RPMI7951 (cell line): ENCODE measurements around the gene PRKAR2A. TPM values are rescaled to one million over a fixed set of nuclear protein-coding genes. Genes with fewer than 3 reads are reported as not detected.
"Not testable (repeated sequence)": the region's sequence is repeated elsewhere in the genome, so short reads cannot be mapped to it uniquely, and the experiment has no call there.

Experiments used
- DNase-seq: peaks from one replicate; pipeline ENCODE4 v3.0.0-alpha.2; 2012; ENCODE audit warnings: low read depth
- total RNA-seq: library from RNA; depleted of rRNA; stranded (reverse); fragments of >200 nt; shearing (Covaris generic); gene quantifications from 2 replicates; pipeline ENCODE4 v1.2.3, GENCODE V29; 2014

The PRKAR2A gene
- total RNA-seq, 1 experiment from 2014 or later: 38.7 TPM

DNA sequence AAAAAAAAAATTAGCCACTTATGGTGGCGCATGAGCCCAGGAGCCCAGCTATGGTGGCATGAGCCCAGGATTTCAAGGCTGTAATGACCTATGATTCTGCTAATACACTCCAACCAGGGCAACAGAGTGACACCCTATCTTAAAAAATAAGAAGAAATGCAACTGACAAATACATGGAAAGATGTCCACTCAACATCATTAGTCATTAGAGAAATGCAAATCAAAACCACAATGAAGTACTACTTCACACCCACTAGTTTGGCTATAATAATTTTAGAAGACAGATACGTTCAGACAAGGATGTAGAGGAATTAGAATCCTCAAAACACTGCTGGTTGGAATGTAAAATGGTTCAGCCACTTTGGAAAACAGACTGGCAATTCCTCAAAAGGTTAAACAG is 10.5 kb downstream of the PRKAR2A start:
- DNase-seq: no peak

DNA sequence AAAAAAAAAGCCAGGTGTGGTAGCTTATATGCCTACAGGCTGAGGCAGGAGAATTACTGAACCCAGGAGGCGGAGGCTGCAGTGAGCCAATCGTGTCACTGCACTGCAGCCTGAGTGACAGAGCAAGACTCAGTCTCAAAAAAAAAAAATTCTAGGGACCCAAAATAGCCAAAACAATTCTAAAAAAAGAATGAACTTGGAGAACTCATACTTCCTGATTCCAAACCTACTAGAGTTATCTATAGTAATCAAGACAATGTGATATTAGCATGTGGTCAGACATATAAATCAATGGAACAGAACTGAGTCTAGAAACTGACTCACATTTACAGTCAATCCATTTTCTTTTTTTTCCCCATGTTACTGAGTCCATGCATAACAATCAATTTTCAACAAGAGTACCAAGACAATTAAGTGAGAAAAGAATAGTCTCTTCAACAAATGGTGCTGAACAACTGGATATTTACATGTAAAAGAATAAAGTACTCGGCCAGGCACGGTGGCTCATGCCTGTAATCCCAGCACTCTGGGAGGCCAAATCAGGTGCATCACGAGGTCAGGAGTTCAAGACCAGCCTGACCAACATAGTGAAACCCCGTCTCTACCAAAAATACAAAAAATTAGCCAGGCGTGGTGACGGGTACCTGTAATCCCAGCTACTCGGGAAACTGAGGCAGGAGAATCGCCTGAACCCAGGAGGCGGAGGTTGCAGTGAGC is 11.9 kb downstream of the PRKAR2A start:
- no peak for DNase-seq

DNA sequence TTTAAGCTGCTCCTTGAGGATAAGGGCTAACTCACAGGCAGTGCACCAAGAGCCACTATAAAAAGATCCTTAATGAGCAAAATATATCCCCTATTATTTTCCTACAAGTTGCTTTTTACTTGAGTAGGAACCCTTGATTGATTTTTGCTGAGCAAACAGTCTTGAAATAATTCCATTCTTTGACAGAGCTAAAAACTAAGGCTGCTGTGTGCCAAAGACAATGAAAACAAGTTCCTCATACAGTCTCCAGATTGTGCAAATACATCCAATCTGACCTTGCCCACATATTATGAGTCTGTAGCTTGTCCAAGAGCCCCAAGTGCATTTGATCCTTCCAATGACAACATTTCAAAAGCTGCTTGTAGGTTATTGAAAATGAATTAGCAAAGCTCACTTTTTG is 15.0 kb downstream of the PRKAR2A start:
- no peak for DNase-seq

DNA sequence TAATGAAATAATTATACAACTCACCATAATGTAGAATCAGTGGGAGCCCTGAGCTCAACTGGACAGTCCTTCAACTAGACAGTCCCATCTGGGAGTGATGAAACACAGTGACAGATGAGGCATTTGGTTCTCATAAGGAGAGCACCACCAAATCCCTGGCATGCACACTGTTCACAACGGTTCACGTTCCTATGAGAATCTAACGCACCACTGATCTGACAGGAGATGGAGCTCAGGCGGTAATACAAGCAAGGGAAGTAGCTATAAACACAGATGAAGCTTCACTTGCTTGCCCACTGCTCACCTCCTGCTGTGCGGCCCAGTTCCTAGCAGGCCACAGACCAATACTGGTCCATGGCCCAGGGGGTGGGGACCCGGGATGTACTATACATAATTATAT is 17.0 kb downstream of the PRKAR2A start:
- no peak for DNase-seq

DNA sequence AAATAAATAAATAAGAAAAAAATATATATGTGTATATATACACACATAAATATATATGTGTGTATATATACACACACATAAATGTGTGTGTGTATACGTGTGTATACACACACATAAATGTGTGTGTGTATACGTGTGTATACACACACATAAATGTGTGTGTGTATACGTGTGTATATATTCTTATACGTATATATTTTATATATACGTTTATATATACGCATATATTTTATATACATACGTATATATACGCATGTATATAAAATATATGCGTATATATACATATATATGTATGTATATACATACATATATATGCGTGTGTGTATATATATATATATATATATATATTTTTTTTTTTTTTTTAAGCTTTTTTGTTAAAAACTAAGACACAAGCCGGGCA is 18.1 kb downstream of the PRKAR2A start:
- not testable (repeated sequence) for DNase-seq

DNA sequence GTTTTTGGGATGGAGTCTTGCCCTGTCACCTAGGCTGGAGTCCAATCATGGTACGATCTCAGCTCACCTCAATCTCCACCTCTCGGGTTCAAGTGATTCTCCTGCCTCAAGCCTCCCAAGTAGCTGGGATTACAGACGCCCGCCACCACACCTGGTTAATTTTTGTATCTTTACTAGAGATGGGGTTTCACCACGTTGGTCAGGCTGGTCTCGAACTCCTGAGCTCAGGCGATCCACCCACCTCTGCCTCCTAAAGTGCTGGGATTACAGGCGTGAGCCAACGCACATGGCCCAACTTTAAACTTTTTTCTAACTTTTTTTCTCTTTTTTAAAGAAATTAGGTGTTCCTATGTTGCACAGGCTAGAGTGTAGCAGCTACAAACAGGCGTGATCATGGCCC is 19.8 kb downstream of the PRKAR2A start:
- DNase-seq: not testable (repeated sequence)

DNA sequence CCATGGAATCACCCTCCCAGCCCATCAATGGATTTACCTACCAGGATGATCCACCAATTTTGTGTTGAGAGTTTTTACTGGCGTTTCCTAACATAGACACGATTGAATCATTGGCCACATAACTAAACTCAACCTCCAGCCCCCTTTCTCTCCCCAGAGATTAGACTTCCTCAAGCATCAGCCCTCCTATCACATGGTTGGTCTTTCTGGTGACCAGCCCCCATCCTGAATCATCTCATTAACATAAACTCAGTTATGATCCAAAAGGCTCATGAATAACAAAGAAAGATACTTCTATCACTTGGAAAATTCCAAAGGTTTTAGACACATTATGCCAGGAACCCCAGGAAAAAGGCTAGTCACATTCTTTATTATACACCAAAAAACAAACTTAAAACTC is 21.2 kb downstream of the PRKAR2A start:
- DNase-seq: peak; percentile 44

DNA sequence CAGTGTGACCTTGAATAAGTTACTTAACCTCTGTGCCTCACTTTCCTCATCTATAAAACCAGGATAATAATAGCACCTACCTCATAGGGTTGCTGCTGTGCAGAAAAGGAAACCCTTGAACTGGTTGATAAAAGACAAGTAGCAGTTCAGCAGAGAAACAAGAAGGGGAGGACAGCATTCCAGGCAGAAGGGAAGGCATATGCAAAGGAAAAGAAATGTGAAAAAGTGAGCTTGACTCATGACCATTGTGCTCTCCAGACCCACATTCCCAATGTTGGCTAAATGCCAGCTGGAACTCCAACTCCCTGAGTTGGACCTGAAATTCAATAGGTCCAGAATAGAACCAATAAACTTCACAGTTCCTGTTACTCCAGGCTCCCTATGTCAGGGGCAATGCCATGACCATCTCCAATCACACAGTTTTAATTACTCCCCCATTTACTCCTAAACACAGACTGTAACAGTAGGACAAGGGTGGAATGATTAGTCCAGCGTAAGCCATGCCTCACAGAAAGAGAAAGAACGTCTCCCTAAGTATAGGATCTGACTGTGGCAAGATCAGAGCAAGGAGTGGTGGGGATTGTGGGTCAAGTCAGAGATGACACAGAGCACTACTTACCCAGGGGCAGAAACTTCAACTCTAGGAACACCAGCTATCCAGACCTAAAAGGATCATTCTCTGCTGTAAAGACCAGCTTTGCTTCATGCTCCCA is 26.9 kb downstream of the PRKAR2A start:
- peak; percentile 56 for DNase-seq

DNA sequence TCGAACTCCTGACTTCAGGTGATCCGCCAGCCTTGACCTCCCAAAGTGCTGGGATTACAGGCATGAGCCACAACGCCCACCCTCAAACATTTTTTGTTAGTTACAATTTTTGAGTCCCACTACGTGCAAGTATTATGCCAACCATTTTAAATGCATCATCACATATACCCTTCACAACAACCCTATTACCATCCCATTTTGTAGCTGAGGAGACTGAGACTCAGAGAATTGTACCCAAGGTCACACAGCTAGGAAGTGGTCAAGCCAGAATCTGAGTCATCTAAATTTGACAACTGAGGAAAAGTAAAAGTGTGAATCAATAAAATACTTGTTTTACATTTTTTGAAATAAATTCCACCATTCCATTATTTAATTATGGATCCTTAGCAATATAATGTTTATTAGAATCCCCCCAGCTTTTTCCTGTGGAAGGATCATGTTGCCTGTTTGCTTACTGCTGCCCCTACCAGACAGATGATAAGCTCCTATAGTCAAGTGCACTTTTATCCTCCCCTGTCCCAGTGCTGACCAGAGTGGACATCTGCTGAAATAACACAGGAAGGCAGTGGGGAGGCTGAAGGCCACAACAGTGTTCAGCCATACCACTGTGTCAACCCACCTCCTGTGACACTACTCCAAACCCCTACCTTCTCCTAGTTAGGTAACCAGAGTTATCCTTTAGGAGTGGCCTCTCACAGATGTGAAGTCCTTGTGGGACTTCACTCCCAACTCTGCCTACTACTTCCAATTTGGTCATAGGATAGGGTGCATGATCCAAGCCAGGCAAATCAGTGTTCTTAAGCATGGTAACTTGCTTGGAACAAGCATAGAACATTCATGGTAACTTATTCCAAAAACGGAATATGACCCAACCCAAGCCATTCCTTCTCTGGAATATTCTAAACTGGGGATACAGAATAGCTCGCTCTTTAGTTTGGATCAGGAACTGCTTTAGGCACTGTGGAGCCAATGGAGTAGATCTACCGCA is 28.1 kb downstream of the PRKAR2A start:
- no peak for DNase-seq

DNA sequence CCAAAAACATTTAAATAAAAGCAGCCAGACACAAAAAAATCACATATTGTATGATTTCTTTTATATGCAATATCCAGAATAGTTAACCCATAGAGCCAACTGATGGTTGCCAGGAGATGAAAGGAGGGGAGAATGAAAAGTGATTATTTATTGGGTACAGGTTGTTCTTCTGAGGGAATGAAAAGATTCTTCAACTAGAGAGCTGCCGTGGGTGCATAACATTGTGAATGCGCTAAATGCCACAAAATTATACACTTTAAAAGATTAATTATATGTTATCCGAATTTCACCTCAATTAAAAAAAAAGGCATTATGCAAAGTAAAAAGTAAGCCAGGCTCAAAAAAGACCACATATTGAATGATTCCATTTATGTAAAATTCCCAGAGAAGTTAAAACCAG is 36.1 kb downstream of the PRKAR2A start:
- no peak for DNase-seq

DNA sequence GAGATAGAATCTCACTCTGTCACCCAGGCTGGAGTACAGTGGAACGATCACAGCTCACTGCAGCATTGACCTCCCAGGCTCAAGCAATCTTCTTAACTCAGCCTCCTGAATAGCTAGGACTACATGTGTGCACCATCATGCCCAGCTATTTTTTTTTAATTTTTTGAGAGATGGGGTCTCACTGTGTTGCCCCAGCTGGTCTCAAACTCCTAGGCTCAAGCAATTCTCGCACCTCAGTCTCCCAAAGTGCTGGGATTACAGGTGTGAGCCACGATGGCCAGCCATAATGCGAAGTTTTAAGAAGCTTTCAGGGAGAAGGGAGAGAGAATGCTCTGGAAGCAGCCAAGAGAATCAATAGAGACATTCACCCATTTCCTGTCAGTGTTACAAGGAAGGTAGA is 42.7 kb downstream of the PRKAR2A start:
- DNase-seq: no peak

DNA sequence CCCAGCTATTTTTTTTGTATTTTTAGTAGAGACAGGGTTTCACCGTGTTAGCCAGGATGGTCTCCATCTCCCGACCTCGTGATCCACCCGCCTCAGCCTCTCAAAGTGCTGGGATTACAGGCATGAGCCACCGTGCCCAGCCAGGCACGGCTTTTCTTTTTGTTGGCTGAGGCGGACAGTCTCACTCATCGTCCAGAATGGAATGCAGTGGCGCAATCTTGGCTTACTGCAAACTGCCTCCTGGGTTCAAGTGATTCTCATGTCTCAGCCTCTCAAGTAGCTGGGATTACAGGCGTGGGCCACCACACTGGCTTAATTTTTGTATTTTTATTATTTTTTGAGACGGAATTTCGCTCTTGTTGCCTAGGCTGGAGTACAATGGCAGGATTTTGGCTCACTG is 46.8 kb downstream of the PRKAR2A start:
- not testable (repeated sequence) for DNase-seq

DNA sequence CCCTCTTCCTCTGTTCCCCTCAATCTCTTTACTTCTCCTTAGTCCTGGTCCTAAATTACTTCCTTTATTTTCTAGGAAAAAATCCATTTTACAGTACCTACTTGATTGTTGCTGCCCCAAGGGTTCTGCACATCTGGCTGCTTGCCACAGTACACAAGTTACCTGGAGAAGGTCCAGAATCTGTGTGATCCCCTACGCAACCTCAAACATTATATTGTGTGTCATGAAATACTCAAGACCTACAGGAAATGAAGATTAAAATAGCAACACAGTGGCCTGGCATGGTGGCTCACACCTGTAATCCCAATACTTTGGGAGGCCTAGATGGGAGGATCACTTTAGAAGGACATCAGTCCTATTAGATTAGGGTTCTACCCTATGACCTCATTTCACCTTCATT is 48.7 kb downstream of the PRKAR2A start:
- no peak for DNase-seq

DNA sequence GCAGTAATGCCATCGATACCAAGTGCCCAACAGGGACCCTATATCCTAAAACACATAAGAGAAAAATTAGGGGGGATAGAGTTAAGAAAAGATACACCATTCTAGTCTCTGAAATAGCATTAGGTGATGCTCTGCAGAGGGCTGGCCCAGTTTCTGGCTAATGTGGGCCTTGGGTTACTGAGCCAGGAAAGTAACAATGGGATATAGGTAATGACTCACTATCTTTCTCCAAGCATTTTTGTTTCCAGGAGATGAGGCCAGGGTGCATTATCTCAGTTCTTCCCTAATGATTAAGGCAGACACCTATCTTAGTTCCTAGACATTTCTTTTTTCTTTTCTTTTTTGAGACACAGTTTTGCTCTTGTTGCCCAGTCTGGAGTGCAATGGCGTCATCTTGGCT is 50.0 kb downstream of the PRKAR2A start:
- DNase-seq: no peak

DNA sequence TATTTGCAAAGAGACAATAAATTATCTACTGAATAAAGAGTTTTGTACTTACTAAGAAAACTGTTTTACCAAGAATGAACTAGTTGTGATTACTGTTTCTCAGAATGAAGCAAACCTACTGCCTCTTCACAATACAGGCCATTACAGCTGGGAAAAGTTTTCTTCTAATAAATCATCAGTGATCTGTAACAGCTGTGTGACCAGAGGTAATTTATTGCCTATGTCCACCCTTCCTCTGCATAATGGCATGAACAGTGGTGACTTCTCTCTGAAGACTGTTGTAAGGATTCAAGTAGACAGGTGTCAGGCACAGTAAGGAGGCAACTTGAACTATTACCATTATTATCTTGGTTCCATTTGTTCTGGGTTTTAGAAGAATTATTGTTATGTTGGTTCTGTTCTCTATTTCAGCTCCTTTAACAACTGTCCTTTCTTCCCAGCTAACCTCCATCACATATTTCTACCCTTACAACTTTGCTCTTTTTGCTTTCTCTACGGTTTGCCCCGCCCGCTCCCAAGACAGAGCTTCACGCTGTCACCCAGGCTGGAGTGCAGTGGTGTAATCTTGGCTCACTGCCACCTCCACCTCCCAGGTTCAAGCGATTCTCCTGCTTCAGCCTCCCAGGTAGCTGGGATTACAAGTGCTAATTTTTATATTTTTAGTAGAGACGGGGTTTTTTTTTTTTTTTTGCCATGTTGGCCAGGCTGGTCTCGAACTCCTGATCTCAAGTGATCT is 51.5 kb downstream of the PRKAR2A start:
- DNase-seq: no peak

DNA sequence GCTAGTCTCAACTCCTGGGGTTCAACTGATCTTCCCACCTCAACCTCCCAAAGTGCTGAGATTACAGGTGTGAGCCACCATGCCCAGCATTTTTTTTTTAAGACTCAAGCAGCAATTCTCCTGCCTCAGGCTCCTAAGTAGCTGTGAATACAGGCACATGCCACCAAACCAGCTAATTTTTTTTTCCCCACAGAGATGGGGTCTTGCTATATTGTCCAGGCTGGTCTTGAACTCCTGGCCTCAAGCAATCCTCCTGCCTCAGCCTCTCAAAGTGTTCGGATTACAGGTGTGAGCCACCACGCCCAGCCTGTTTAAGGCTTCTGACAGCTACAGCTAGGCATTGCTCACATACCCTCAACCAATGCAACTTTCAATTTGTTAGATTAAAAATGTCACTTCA is 54.2 kb downstream of the PRKAR2A start:
- not testable (repeated sequence) for DNase-seq

DNA sequence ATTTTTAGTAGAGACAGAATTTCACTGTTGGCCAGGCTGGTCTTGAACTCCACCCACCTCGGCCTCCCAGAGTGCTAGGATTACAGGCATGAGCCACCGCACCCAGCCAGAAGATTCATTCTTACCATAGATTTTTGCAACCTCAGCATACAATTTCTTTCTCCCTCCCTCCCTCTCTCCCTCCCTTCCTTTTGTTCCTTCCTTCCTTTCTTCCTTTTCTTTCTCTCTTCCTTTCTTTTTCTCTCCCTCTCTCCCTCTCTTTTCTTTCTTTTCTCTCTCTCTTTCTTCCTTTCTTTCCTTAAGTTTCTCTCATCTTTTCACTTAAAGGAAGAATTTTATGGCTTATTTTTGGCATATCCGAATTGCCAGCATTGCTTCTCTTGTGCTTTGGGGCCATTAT is 58.0 kb downstream of the PRKAR2A start:
- DNase-seq: no peak

DNA sequence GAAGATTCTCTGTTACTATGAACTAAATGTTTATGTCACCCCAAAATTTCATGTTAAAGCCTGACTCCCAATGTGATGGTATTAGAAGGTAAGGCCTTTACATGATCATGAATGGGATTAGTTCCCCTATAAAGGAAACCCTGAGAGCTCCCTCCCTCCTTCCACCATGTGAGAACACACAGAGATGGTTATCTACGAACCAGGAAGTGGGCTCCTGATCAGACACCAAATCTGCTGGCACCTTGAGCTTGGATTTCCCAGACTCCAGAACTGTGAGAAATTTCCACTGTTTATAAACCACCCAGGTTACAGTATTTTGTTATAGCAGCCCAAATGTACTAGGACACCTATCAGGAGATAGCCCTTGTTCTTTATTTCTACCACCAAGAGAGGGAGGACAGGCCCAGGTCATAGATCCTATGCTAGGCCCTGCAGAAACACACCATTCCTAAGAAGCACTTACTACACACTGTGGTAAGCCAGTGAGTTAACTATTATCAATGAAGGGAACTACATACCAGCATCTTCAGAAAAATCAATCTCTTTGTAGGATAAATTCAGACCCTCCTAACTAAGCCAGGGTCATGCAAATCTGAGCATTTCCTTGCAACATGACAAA is 59.0 kb downstream of the PRKAR2A start:
- no peak for DNase-seq

DNA sequence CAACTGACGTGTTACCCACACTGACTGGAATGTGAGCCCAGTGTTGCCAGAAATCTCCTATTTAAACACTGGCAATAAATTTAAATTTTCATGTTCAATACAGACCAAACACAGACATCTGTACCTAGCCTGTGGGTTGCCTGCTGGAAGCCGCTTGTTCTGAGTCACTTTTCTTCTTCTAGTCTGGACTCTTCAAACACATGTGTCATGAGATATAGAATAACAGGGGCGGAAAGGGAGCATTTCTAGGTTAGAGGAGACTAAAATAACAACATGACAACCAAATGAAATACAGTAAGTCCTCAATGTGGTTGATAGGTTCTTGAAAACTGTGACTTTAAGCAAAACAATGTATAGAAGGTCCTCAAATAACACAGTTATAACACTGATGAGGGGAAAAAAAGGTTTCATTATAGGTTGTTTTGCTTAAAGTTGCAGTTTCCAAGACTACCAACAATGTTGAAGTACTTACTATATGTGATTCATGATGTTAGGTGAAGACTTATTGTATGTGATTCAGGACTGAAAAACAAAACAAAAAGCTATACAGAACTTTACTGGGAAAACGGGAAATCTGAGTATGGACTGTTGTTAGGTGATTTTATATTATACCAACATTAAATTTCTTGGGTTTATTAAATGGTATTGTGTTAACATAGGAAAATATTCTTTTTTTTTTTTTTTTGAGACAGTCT is 63.1 kb downstream of the PRKAR2A start:
- no peak for DNase-seq

DNA sequence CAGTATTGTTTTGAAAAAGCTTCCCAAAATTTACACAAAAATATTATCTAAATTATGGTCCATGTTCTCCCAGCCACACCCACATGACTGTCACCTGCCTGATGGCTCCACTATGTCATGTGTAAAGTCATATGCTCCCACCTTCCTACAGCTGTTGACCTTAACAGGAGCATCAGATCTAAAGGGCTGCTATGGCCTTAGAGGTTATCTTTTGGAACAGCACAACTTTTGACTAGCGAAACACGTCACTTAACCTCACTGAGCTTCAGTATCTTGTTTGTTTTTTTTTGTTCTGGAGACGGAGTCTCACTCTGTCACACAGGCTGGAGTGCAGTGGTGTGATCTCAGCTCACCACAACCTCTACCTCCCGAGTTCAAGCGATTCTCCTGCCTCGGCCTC is 64.4 kb downstream of the PRKAR2A start:
- DNase-seq: no peak

DNA sequence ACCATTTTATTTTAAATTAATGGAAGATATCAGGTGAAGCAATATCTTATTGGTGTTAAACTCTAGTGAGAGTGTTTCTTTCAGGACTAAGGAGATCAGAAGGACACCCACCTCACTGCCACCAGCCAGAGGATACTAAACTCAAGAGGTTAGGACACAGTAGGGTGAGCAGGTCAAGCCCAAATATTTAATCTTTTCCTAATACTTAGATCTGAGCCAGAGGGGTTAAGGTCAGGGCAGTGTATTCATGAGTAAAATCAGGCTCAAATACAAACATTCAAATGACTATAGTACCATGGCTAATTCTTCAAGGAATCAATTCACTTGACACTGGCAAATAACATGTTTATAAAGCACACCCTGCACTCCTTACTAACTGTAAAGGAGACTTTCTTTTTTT is 65.6 kb downstream of the PRKAR2A start:
- no peak for DNase-seq
